T-helper 9 cell (primary cell): ENCODE measurements around the gene TCHHL1.

Experiments used
- DNase-seq: peaks from one replicate; pipeline ENCODE4 v3.0.0-alpha.2; 2020
- total RNA-seq, 2 donors: gene quantifications; one replicate each; lab custom pipeline; 2026; lab: John Stamatoyannopoulos, UW

TCHHL1 gene
- 0 reads per million in 2 donors for total RNA-seq

DNA sequence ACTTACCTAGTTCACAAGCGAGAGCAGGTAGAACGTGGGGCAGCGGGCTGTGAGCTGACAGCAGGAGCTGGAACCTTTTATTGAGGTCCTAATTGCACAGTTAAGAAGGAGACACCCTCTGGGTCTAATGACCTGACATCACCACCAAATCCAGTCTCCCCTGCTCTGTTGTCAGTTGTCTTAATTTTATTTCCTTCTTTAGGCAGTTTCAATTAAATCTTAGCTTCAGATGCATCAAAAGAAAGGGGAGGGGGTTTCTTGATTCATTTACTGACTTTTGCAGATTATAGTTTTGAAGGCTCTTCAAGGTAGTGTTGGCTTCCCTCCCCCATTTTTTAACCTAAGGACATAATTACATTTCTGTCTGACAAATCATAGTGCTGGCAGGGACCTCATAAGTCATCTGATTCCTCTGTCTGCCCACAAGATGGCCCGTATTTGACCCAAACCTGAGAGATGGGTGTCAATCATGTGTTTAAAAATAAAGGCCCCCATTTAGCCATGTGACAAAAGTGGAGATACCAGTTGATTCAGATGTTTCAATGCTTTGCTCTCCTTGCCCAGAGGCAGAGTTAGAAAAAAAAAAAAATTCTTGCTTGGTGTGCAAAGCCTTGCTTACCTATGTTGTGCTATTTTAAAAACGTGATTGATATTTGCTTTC, at the start of gene TCHHL1:
TSS of gene TCHHL1 (minus strand) at position 51 of the 661 bp plus-strand sequence. CDS start 921 bp downstream, outside the sequence.
- DNase-seq = no peak

DNA sequence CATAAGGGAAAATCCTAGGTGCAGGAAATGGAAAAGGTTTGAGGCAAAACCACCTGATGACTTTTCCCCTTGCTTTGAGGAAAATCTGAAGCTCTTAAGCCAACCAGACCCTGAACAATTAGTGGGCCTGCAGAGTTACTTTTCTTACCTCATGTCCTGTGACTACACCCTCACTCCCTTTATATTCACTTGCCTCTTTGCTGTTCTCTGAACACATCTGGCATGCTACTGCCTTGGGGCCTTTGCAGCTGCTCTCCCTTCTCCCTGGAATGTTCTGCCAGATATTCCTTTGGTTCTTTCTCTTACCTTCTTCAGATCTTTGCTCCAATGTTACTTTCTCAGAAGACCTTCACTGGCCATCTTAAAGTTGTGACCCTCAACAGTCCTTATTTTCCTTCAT, 48.4 kb upstream of the TCHHL1 start:
- no peak for DNase-seq

DNA sequence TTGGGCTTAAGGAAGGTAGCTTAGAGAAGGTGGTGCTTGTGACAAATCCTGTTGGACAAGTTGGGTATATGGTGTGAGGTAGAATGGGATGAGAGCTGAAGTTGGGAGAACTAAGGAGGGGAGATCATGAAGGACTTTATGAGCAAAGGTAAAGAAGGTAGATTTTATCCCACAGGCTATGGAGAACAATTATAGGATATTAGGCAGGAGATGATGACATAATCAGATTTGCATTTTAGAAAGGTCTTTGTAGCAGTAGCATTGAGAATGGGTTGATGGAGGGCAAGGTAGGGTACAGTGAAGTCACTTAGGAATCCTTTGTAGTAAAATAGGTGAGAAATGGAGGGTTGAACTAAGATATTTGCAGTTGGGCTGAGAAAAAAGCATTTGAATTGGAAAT, 41.3 kb upstream of the TCHHL1 start:
- DNase-seq = no peak

DNA sequence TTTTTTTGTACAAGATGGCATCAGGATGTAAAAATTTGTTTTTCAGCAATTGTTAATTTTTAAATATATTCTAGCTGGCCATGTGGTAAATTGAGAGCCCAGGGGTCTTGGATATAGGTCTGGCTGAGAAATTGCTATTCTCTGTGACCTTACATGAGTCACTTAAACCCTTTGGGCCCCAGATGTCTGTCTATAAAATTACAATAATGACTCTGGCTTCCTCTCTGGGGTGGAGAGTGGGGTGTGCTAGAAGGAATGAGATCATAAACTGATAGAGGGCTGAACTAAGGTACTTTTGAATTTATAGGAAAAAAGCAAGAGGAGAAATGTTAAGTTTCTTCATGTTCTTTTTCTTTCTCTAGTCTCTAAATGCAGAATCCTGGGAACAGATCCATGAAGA, 38.8 kb upstream of the TCHHL1 start:
- no peak for DNase-seq

DNA sequence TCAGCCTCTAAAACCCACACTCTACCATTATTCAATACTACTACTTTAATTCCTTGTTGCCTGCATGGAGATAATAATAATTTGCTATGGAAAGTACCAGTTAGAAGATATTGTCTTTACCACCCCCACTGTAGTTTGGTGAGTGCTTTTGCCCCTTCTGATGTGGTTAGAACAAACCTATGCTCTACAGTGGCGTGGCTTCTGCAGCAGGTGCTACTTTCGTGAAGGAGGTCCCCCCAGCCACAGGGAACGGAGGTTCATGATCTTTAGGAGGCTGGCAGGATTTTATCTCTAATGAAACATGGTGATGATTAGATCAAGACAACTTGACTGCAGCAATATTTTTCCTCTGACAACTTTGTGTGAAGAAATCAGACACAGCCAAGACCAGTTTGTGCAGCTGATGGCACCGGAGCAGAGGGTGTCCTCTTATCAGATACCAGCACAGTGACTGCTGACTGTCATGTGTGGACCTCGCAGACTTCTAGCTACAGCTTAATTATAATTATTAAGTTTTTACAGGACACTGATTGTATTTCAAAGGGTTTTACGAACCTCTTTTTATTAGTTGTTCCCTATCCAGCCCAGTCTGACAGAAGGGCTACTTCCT, 37.1 kb upstream of the TCHHL1 start:
- DNase-seq = no peak

DNA sequence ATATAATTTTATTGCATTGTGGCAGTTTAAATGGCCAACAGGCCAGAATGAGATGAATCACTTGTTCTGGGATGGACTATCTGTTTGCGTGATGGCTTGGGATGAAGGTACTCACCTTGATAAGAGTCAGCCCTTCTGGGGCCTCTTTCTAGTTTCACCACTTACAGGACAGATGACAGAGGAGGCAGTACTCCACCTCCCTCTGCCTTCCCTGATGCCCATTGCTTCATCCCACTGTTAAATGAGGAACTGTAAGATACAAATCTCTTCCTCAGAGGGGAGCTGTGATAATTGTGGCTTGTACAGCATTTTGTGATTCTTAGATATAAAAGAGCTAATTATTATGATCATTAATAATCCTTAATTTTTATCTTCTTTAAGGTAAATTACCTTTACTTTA, 30.1 kb upstream of the TCHHL1 start:
- no peak for DNase-seq

DNA sequence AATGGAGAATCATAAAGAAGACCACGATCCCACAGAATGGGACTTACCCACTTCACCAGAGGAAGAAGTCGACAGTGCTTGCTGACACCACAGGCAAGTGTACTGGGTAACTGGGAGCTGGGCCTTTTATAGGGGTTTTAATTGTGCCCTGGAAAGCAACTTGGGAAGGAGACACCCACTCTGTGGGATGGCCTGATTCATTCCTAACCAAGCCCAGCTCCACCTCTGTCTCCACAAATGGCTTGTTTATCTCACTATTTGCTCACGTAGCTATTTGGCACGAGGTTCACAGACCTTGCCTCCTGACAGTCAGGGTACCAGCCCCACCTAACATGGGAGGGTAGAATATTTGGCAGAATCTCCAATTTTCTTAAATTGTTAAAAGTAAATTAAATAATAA, 26.5 kb upstream of the TCHHL1 start, which contains the start of gene TCHH:
TSS of gene TCHH (minus strand) at position 101 of the 400 bp plus-strand sequence. CDS start 1,364 bp downstream, outside the sequence.
- no peak for DNase-seq

DNA sequence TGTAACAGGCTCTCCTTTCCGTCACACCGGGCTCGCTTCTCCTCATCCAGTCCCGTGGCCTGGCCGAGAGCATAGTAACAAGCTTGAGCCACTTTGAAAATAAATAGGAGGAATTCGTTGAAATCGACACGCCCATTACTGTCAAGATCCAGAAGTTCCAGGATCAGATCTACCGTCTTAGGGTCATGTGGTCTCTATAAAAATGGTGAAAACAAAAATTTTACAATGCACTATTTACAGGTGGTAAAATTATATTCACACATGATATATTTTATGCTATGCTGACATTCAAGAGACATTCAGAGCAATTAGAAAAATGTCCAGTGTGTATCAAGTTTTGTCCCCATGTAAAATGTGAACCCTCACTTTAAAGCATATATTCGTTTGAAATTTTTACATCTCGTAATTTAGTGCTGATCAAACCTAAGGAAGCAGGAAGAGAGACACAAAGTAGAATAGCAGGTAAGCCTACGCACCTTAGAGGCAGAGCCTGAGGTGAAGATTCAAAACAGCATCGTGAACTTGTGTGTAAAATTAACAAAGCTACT, 24.1 kb upstream of the TCHHL1 start:
- DNase-seq = no peak

DNA sequence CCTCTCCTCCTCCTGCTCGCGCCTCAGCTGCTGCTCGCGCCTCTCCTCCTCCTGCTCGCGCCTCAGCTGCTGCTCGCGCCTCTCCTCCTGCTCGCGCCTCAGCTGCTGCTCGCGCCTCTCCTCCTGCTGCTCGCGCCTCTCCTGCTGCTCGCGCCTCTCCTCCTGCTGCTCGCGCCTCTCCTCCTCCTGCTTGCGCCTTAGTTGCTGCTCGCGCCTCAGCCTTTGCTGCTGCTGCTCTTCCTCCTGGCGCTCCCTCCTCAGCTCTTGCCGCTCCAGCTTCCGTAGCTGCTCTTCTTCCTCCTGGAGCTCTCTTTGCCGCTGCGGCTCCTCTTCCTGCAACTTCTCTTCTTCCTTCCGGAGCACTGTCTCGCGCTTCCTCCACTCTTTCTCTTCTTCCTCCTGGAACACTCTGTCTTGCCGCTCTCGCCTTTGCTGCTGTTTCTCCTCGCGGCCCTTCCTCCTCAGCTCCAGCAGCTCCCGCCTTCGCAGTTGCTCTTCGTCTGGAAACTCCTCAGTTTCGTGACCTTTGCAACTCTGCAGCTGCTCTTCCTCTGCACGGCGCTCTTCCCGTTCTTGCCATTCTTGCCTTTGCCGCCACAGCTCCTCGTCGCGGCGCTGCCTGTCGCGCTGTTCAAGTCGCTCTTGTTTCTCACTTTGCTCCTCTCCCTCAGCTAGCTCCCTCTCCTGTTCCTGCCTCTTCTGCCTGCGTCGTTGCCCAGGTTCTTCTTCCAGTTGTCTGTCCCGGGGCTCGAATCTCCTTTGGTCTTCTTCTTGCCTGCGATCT, 23.4 kb upstream of the TCHHL1 start:
- DNase-seq = no peak

DNA sequence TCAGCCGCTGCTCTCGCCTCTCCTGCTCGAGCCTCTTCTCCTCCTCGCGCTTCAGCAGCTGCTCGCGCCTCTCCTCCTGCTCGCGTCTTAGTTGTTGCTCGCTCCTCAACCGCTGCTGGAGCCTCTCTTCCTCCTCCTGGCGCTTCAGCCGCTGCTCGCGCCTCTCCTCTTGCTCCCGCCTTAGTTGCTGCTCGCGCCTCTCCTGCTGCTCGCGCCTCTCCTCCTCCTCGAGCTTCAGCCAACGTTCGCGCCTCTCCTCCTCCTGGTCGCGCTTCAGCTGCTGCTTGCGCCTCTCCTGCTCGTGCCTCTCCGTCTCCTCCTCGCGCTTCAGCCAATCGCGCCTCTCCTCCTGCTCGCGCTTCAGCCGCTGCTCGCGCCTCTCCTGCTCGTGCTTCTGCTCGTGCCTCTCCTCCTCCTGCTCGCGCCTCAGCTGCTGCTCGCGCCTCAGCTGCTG, 22.7 kb upstream of the TCHHL1 start:
- DNase-seq = no peak

DNA sequence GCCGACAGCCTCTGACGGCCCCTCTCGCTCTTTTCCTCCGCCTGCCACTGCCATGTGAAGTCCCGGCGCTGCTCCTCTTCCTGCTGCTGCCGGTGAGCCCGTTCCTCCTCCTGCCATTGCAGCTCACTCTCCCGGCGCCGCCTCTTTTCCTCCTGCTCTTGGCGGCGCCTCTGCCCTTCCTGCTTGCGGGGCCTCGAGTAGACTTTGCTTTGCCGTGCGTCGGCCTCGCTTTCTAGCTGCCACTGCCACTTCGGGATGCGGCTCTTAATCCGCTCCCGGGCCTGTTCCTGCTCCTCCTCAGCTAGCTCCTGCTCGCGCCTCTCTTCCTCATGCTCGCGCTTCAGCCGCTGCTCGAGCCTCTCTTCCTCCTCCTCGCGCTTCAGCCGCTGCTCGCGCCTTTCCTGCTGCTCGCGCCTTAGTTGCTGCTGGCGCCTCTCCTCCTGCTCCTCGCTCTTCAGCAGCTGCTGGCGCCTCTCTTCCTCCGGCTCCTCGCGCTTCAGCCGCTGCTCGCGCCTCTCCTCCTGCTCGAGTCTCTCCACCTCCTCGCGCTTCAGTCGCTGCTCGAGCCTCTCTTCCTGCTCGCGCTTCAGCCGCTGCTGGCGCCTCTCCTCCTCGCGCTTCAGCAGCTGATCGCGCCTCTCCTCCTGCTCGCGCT, 22.1 kb upstream of the TCHHL1 start:
- DNase-seq = peak; percentile 4

DNA sequence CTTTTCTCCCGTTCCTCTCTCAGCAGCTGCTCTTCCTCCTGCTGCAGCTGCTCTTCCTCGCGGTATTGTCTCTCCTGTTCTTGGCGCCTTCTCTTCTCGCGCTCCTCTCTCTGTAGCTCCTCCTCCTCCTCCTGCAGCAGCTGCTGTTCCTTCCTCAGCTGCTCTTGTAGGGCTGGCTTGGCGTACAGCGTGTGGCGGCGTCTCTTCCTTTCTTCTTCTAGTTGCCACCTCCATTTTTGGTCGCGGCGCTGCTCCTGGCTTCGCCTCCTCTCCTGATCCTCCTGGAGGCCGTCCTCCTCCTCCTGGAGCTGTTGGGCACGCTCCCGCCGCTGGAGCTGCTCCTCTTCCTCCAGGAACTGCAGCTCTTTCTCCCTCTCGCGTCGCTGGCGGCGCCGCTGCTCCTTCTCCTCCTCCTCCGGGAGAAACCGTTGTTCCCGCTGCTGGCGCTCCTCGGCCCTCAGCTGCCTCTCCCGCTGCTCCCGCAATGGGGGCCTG, 21.5 kb upstream of the TCHHL1 start:
- DNase-seq = no peak

DNA sequence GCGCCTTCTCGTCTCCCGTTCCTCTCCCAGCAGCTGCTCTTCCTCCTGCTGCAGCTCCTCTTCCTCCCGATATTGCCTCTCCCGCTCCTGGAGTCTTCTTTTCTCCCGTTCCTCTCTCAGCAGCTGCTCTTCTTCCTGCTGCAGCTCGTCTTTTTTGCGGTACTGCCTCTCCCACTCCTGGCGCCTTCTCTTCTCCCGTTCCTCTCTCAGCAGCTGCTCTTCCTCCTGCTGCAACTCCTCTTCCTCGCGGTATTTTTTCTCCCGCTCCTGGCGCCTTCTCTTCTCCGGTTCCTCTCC, 21.1 kb upstream of the TCHHL1 start:
- DNase-seq = no peak

DNA sequence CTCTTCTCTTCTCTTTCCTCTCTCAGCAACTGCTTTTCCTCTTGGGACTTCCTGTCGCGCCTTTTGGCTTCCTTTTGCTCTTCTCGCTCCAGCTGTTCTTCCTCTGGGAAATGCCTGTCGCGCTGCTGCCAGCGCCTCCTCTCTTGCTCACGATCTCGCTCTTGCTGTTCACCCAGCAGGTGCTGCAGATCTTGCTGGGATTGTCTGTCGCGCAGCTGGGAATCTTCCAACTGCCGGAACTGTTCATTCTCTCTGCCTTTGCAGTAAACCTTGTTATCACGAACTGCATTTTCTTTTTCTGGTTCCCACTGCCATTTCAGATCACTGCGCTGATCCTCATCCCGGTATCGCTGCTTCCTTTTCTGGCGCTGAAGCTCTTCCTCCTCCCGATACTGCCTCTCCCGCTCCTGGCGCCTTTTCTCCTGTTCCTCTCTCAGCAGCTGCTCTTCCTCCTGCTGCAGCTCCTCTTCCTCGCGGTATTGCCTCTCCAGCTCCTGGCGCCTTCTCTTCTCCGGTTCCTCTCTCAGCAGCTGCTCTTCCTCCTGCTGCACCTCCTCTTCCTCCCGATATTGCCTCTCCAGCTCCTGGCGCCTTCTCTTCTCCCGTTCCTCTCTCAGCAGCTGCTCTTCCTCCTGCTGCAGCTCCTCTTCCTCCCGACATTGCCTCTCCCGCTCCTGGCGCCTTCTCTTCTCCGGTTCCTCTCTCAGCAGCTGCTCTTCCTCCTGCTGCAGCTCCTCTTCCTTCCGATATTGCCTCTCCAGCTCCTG, 20.6 kb upstream of the TCHHL1 start:
- no peak for DNase-seq

DNA sequence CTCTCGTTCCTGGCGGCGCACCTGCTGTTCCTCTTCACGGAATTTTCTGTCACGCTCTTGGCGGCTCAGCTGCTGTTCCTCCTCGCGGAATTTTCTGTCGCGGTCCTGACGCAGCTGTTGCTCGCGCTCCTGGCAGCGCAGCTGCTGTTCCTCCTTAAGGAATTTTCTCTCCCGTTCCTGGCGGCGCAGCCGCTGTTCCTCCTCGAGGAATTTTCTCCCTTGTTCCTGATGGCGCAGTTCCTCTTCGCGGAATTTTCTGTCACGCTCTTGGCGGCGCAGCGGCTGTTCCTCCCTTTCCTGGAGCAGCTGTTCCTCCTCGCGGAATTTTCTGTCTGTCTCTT, 20.0 kb upstream of the TCHHL1 start:
- DNase-seq = no peak

DNA sequence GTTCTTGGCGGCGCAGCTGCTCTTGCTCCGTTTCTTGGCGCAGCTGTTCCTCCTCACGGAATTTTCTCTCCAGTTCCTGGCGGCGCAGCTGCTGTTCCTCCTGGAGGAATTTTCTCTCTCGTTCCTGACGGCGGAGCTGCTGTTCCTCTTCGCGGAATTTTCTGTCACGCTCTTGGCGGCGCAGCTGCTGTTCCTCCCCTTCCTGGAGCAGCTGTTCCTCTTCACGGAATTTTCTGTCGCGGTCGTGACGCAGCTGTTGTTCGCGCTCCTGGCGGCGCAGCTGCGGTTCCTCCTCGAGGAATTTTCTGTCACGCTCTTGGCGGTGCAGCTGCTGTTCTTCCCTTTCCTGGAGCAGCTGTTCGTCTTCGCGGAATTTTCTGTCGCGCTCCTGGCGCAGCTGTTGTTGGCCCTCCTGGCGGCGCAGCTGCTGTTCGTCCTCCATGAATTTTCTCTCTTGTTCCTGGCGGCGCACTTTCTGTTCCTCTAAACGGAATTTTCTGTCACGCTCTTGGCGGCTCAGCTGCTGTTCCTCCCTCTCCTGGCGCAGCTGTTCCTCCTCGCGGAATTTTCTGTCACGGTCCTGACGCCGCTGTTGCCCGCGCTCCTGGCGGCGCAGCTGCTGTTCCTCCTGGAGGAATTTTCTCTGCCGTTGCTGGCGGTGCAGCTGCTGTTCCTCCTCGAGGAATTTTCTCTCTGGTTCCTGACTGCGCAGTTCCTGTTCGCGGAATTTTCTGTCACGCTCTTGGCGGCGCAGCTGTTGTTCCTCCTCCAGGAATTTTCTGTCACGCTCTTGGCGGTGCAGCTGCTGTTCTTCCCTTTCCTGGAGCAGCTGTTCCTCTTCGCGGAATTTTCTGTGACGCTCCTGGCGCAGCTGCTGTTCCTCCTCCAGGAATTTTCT, 19.4 kb upstream of the TCHHL1 start:
- DNase-seq = no peak

DNA sequence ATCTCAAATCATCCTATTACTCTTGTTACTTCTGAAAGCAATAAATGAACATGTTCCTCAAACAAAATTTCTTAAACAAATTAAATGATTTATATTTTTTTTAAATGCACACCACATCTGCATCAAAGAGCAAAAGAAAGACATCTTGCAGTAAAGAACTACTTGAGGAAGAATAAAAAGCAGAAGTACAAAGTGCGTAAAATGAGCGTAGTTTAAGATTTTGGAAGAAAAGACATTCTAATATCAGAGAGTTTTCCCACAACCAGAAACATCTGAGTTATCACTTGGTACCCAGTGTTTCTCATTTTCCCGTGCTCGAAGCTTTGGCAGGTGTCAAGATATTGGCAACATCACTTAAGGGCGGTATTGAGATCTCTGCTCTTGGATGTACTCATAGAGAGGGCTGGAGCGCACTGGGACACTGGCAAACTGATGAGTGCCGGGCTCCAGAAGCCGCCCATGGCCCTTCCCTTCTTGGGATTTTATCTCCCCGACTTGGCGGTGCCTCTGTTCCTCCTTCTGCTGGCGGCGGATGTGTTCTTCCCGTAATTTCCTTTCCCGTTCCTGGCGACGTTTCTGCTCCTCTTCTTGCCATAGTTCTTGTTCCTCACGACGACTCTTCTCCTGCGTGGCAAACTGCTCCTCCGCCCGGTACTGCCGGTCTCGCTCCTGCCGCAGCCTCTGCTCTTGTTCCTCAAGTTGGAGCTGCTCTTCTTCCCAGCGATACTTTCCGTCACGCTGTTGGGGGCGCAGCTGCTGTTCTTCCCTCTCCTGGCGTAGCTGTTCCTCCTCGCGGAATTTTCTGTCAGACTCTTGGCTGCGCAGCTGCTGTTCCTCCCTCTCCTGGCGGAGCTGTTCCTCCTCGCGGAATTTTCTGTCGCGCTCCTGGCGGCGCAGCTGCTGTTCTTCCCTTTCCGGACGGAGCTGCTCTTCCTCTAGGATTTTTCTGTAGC, 18.4 kb upstream of the TCHHL1 start:
- DNase-seq = no peak

DNA sequence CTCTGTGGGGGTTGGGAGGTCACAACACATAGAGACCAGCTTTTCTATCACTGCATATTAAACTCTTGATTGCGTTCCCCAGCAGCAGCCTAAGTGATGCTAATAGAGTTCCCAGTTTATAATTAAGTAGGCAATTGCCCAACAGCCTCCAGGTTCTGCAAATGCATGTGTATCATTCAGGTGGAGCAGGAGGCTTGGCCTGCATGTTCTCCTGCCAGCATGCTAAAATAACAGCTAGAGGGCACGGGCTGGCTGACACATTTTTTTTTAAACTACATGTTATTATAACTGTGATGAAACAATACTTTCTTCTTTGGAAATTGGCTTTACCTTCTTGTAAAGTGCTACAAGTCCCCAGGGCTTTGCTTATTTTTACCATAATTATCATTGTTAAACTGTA, 16.0 kb upstream of the TCHHL1 start:
- DNase-seq = no peak

DNA sequence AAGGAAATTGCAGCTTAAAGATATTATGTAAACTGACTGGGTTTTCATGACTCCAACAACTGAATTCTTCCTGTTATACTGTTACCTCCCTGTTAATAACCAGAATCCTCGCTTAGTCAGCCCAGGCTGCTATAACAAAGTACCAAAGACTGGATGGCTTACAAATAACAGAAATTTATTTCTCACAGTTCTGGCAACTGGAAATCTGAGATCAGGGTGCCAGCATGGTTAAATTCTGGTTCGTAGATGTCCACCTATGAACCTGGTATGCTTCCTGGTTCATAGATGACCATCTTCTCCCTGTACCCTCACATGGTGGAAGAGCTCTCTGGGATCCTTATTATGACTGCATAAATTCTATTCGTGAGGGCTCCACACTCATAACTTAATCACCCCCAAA, 8.1 kb upstream of the TCHHL1 start:
- DNase-seq = no peak

DNA sequence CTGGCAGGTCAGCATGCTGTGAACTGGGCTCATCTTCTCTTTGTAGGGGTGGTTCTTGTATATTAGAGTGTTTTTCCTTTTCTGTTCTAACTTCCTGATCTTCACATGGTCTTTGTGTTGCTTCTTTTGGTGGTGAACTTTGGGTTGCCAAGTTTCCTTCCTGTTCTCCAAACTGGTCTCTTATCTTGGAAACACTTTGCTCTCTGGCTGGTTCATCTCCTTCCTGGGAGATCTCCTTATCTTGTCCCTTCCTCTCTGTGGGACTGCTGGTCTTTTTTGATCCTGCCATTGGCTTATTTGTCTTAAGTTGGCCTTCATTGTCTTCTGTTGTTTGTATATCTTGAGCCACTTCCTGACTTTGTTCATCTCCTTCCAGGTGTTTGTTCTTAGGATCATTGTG, 2.1 kb downstream of the TCHHL1 start:
- DNase-seq = no peak
